Karpas-422 (cell line): Measurements from ENCODE around the gene RAB44. TPM values are rescaled to one million over a fixed set of nuclear protein-coding genes. Genes with fewer than 3 reads are reported as not detected.

Source experiments
- DNase-seq: peaks from one replicate; pipeline ENCODE4 v3.0.0-alpha.2; 2015
- H2AFZ ChIP-seq: fragments of 200-600 bp; sonication (generic); 2 replicates; pipeline ENCODE4 v1.6.1; 2014; ENCODE audit warnings: antibody characterized with exemption, low read length, mixed read lengths
- H3K27ac ChIP-seq: fragments of 200-600 bp; sonication (generic); 2 replicates; pipeline ENCODE4 v1.5.1; 2014; ENCODE audit warnings: mild to moderate bottlenecking, low read length, moderate library complexity
- H3K27me3 ChIP-seq: fragments of 200-600 bp; sonication (generic); 2 replicates; pipeline ENCODE4 v1.6.1; 2014; ENCODE audit warnings: low read length, mixed read lengths
- H3K36me3 ChIP-seq: fragments of 200-600 bp; sonication (generic); 2 replicates; pipeline ENCODE4 v1.6.1; 2014; ENCODE audit warnings: low read length, mixed read lengths; ENCODE audit not compliant: insufficient read depth
- H3K4me1 ChIP-seq: fragments of 200-600 bp; sonication (generic); 2 replicates; pipeline ENCODE4 v1.6.1; 2014; ENCODE audit warnings: mild to moderate bottlenecking, low read length, mixed read lengths
- H3K4me2 ChIP-seq: fragments of 200-600 bp; sonication (generic); 2 replicates; pipeline ENCODE4 v1.6.1; 2014; ENCODE audit warnings: low read length, low read depth, mild to moderate bottlenecking; ENCODE audit not compliant: poor library complexity, severe bottlenecking
- H3K4me3 ChIP-seq: fragments of 200-600 bp; sonication (generic); 2 replicates; pipeline ENCODE4 v1.5.1; 2014; ENCODE audit warnings: mild to moderate bottlenecking, antibody characterized with exemption, low read length, mixed read lengths
- H3K79me2 ChIP-seq: fragments of 200-600 bp; sonication (generic); 2 replicates; pipeline ENCODE4 v1.6.1; 2014; ENCODE audit warnings: mild to moderate bottlenecking, low read length, mixed read lengths
- H3K9ac ChIP-seq: fragments of 200-600 bp; sonication (generic); 2 replicates; pipeline ENCODE4 v1.6.0; 2014; ENCODE audit warnings: low read length
- H3K9me2 ChIP-seq: fragments of 200-600 bp; sonication (generic), shearing (Covaris generic); replicated peaks from 2 replicates; pipeline ENCODE4 v1.6.0; 2014; ENCODE audit warnings: mild to moderate bottlenecking, low read length, moderate library complexity; ENCODE audit not compliant: insufficient read depth
- H3K9me3 ChIP-seq: fragments of 300-700, 200-600 bp; sonication (generic); 2 replicates; pipeline ENCODE4 v1.6.1; 2014; ENCODE audit warnings: low read length, mixed read lengths
- H4K20me1 ChIP-seq: fragments of 200-600 bp; sonication (generic); 2 replicates; pipeline ENCODE4 v1.6.1; 2014; ENCODE audit warnings: mild to moderate bottlenecking, antibody characterized with exemption, low read length, low read depth; ENCODE audit not compliant: insufficient read depth
- total RNA-seq: library from RNA; depleted of rRNA; stranded (reverse); fragments of >200 nt; shearing (Covaris generic); gene quantifications from 2 replicates; pipeline ENCODE4 v1.2.3, GENCODE V29; 2014; ENCODE audit warnings: low replicate concordance

Gene RAB44
- total RNA-seq, 1 experiment from 2014 or later, result not detected

DNA sequence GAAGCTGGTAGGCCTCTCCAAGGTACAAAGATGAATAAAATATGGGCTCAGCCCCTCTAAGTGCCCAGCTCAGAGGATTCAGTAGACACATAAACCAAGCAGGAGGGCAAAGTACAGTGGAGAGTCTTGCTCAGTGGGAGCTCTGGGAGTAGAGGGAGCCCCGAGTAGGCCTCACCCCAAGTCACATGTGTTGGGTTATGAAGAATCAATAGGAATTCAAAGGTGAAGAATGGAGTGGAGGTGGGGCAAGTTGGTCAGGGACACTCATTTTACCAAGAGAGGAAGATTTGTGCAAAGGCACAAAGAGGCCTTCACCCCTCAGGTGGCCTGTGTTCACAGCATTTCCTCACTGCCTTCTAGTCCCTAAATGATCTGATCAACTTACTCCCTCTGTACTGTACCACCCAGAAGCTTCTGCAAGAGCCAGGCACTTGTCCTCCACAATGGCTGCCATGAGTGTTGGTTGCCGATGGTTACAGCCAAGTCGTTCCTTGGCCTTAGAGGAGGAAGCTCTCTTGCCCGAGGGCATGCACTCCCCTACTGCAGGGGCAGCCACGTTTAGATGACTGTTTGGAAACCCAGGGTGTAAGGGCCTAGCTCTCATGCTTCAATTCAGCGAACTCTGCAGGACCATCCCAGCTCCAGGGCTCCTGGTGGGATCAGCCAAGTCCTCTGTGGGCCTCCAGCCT, 25.8 kb upstream of the RAB44 start:
- H3K9me2 ChIP-seq, result no peaks in the 10 kb centered on the region
- H4K20me1 ChIP-seq, result no peaks in the 10 kb centered on the region
- H2AFZ ChIP-seq, result no peak overlapping the region
- no peak overlapping the region for H3K4me2 ChIP-seq
- no peak for DNase-seq
- H3K4me3 ChIP-seq, result no peak overlapping the region
- no peaks in the 10 kb centered on the region for H3K36me3 ChIP-seq
- H3K27me3 ChIP-seq, result no peaks in the 10 kb centered on the region
- no peak overlapping the region for H3K27ac ChIP-seq
- H3K79me2 ChIP-seq, result no peaks in the 10 kb centered on the region
- peaks cover 22% of the 10 kb centered on the region for H3K4me1 ChIP-seq
- H3K9ac ChIP-seq, result no peak overlapping the region
- no peaks in the 10 kb centered on the region for H3K9me3 ChIP-seq

- Histone ChIP-seq H3K9me3 (no peaks in the 10 kb centered on the region), H3K9me2 (no peaks in the 10 kb centered on the region), H3K79me2 (no peaks in the 10 kb centered on the region), H3K4me3 (no peak overlapping the region), H3K4me1 (peaks cover 10% of the 10 kb centered on the region), H2AFZ (no peak overlapping the region), H3K27ac (no peak overlapping the region), H3K27me3 (no peaks in the 10 kb centered on the region), H3K4me2 (no peak overlapping the region), H3K9ac (no peak overlapping the region), H3K36me3 (no peaks in the 10 kb centered on the region), H4K20me1 (0 out of 2 replicates have a peak, but pooled peaks cover 2% of the 10 kb centered on the region)
- no peak for DNase-seq
Measured at GRCh38 chr6:36673882-36674281, 23.7 kb upstream of the RAB44 start.

DNA sequence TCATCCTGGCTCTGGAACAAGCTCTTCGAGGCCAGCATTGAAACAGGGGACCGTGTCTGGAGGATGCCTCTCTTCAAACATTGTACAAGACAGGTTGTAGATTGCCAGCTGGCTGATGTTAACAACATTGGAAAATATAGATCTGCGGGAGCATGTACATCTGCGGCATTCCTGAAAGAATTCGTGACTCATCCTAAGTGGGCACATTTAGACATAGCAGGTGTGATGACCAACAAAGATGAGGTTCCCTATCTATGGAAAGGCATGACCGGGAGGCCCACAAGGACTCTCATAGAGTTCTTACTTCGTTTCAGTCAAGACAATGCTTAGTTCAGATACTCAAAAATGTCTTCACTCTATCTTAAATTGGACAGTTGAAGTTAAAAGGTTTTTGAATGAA, 22.7 kb upstream of the RAB44 start:
- Histone ChIP-seq H3K4me1 (peaks cover 19% of the 10 kb centered on the region), H3K9me2 (no peaks in the 10 kb centered on the region), H3K4me2 (no peak overlapping the region), H4K20me1 (0 out of 2 replicates have a peak, but pooled peaks cover 7% of the 10 kb centered on the region), H3K9me3 (no peaks in the 10 kb centered on the region), H3K36me3 (no peaks in the 10 kb centered on the region), H3K27ac (no peak overlapping the region), H3K27me3 (no peaks in the 10 kb centered on the region), H2AFZ (no peak overlapping the region), H3K9ac (no peak overlapping the region), H3K79me2 (no peaks in the 10 kb centered on the region), H3K4me3 (no peak overlapping the region)
- no peak for DNase-seq

DNA sequence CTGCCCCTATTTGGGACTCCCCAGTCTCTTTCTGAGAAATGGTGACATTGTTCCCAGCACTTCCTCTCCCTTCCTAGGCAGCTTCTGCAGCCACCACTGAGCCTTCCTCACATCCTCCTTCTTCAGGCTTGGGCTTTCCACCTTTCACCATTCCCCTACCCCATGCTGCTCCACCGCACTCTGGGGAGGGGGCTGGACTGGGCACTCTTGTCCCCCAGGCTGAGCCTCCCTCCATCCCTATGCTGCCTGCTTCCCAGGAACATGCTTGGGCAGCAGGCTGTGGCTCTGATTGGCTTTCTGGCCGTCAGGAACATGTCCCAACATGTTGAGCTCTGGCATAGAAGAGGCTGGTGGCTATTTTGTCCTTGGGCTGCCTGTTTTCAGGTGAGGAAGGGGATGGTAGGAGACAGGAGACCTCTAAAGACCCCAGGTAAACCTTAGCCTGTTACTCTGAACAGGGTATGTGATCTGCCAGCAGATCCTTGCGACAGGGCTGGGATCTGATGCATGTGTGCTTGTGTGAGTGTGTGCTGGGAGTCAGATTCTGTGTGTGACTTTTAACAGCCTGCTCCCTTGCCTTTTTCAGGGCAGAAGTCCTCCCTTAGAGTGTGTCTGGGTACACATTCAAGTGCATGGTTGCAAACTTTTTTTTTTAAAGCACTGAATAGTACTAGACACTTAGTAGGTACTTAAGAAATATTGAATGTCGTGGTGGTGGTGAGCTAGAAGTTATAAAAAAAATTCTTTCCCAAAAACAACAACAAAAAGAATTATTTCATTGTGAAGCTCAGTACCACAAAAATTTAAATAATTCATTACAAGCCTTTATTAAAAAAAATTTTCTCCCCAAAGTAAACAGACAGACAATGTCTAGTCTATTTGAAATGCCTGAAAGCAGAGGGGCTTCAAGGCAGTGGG, 21.2 kb upstream of the RAB44 start:
- Histone ChIP-seq H3K9ac (no peak overlapping the region), H3K9me2 (no peaks in the 10 kb centered on the region), H3K4me3 (no peak overlapping the region), H3K9me3 (no peaks in the 10 kb centered on the region), H3K27ac (no peak overlapping the region), H3K27me3 (no peaks in the 10 kb centered on the region), H3K4me1 (peaks cover 30% of the 10 kb centered on the region), H4K20me1 (0 out of 2 replicates have a peak, but pooled peaks cover 7% of the 10 kb centered on the region), H3K36me3 (no peaks in the 10 kb centered on the region), H3K4me2 (no peak overlapping the region), H3K79me2 (no peaks in the 10 kb centered on the region), H2AFZ (no peak overlapping the region)
- DNase-seq, result no peak

DNA sequence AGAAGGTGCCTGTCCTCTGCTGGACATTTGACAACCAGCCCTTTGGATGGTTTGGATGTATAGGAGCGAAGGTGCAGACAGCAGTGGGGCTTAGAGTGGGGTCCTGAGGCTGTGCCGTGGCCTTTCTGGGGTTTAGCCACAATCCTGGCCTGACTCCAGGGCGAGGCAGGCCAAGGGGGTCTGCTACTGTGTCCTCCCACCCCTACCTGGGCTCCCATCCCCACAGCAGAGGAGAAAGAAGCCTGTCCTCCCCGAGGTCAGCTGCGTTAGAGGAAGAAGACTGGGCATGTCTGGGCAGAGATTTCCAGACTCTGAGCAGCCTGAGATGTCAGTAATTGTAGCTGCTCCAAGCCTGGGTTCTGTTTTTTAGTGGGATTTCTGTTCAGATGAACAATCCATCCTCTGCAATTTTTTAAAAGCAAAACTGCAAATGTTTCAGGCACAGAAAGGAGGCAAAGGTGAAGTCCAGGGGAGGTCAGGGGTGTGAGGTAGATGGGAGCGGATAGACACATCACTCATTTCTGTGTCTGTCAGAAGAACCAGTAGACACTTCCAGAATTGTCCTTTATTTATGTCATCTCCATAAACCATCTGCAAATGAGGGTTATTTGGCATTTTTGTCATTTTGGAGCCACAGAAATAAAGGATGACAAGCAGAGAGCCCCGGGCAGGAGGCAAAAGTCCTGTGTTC, 20.4 kb upstream of the RAB44 start:
- Histone ChIP-seq H3K9me3 (no peaks in the 10 kb centered on the region), H3K27ac (no peak overlapping the region), H2AFZ (no peak overlapping the region), H3K27me3 (no peaks in the 10 kb centered on the region), H3K9ac (no peak overlapping the region), H3K36me3 (no peaks in the 10 kb centered on the region), H3K4me2 (no peak overlapping the region), H3K4me1 (peaks cover 30% of the 10 kb centered on the region), H3K79me2 (no peaks in the 10 kb centered on the region), H3K9me2 (no peaks in the 10 kb centered on the region), H3K4me3 (no peak overlapping the region), H4K20me1 (0 out of 2 replicates have a peak, but pooled peaks cover 7% of the 10 kb centered on the region)
- no peak for DNase-seq

GRCh38 chr6:36677753-36678487, 19.7 kb upstream of the RAB44 start:
- Histone ChIP-seq H3K79me2 (no peaks in the 10 kb centered on the region), H4K20me1 (0 out of 2 replicates have a peak, but pooled peaks cover 7% of the 10 kb centered on the region), H3K4me1 (peaks cover 30% of the 10 kb centered on the region), H3K9ac (0 out of 2 replicates have a peak overlapping the region, but pooled peaks have one; percentile 15), H3K9me3 (no peaks in the 10 kb centered on the region), H3K27me3 (no peaks in the 10 kb centered on the region), H3K36me3 (no peaks in the 10 kb centered on the region), H3K4me3 (no peak overlapping the region), H3K9me2 (no peaks in the 10 kb centered on the region), H3K27ac (no peak overlapping the region), H3K4me2 (peak overlapping the region; percentile 68), H2AFZ (no peak overlapping the region)
- no peak for DNase-seq

- peak; percentile 89 for DNase-seq
- Histone ChIP-seq H3K79me2 (no peaks in the 10 kb centered on the region), H3K9me3 (no peaks in the 10 kb centered on the region), H3K36me3 (no peaks in the 10 kb centered on the region), H3K9ac (peak within 1 kb of the TSS; percentile 36; the same call in 1 of the 2 replicates), H3K4me2 (peak within 1 kb of the TSS; percentile 68), H3K27me3 (no peaks in the 10 kb centered on the region), H4K20me1 (0 out of 2 replicates have a peak, but pooled peaks cover 7% of the 10 kb centered on the region), H3K27ac (no peak within 1 kb of the TSS), H3K4me1 (peaks cover 30% of the 10 kb centered on the region), H3K4me3 (peak within 1 kb of the TSS; percentile 42; the same call in 1 of the 2 replicates), H2AFZ (no peak within 1 kb of the TSS), H3K9me2 (no peaks in the 10 kb centered on the region)
Measured at GRCh38 chr6:36678488-36679042, 19.1 kb upstream of the RAB44 start, which contains the start of gene CDKN1A. Gene CDKN1A (plus strand): TSS chr6:36678714. CDS start chr6:36684102, 5,388 bp downstream.
